DOHH2 (cell line): Measurements from ENCODE around the gene TRMT1L.

ENCODE experiments used
- EZH2phosphoT487 ChIP-seq: fragments of 200-600 bp; sonication (generic); IDR thresholded peaks from 2 replicates; pipeline ENCODE4 v1.6.1; 2017; ENCODE audit warnings: borderline replicate concordance, mild to moderate bottlenecking, antibody characterized with exemption, low read length, moderate library complexity, mixed read lengths
- TF ChIP-seq, protein P1 (sequence below): fragments of 200-600 bp; sonication (generic); IDR thresholded peaks from one replicate; pipeline ENCODE4 v1.5.1; 2014; ENCODE audit warnings: antibody characterized with exemption, mild to moderate bottlenecking, low read depth, low read length; ENCODE audit not compliant: poor library complexity, severe bottlenecking

DNA sequence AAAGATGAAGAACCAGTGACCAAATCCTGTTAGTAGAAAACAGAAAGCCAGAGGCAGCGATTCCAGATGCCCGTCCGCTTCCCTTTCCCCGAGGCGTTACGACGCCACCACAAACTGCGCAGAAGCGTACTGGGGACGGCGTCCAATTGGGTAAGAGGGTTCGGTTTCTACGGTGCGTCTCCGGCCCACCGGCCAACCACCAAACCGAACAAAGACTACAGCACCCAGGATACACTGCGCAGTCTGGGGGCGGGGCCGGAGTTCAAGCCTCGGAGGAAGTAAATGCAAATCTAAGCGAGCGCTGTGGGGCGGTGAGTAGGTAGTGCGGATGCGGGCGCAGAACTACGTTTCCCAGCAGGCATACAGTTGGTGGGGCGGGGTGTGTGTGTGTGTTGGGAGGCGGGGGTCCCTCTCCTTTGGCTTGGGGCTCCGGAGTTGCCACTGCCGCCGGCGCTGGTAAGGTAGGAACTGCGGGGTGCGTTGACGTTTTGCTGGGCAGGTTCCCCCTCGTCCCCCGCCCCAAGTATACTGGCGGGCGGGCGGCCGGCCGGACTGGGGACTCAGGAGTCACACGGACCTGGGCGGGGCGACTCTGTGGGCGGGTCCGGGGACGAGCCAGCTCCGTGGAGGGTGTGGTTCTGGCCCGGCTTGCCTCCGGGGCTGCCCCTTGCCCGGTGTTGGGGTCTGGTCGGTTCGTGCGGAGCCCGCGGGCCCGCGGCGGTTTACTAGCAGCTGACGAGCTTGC, at the start of gene TRMT1L, which contains the start of gene SWT1:
- TF ChIP-seq, protein P1, sequence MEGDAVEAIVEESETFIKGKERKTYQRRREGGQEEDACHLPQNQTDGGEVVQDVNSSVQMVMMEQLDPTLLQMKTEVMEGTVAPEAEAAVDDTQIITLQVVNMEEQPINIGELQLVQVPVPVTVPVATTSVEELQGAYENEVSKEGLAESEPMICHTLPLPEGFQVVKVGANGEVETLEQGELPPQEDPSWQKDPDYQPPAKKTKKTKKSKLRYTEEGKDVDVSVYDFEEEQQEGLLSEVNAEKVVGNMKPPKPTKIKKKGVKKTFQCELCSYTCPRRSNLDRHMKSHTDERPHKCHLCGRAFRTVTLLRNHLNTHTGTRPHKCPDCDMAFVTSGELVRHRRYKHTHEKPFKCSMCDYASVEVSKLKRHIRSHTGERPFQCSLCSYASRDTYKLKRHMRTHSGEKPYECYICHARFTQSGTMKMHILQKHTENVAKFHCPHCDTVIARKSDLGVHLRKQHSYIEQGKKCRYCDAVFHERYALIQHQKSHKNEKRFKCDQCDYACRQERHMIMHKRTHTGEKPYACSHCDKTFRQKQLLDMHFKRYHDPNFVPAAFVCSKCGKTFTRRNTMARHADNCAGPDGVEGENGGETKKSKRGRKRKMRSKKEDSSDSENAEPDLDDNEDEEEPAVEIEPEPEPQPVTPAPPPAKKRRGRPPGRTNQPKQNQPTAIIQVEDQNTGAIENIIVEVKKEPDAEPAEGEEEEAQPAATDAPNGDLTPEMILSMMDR, result no peak
- TF ChIP-seq EZH2phosphoT487, result no peak
